SHP77 (cell line): ENCODE data around the gene HOXB5.

Source experiments
- DNase-seq, 2 experiments: peaks; one replicate each; lab custom pipeline; 2025; lab: John Stamatoyannopoulos, UW

Gene HOXB5

GRCh38 chr17:48593126-48593829 lies at the start of gene HOXB5:
TSS of gene HOXB5 (minus strand) at chr17:48593779. CDS start at chr17:48593682, 97 bp downstream.
- peak; percentile 75 to 77 for DNase-seq

- no peak for DNase-seq
Measured at GRCh38 chr17:48642843-48643696, 49.5 kb upstream of the HOXB5 start.

GRCh38 chr17:48642059-48642842 lies 48.7 kb upstream of the HOXB5 start:
- no peak for DNase-seq

GRCh38 chr17:48641541-48642058 lies 48.0 kb upstream of the HOXB5 start:
- DNase-seq = no peak

DNA sequence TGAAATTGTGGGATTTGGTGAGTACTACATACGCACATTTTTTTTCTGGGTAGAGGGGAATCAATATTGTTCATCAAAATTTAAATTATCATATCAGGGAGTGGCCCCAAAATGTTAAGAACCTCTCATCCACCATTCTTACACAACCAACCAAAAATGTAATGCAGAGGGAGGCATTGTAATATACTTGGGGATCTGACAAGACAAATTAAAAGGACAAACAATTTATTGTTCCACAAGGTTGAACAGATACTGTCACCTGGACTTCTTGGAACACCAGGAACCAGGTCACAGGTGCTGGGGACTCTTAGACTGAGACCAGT lies 47.2 kb upstream of the HOXB5 start:
- DNase-seq = no peak

DNA sequence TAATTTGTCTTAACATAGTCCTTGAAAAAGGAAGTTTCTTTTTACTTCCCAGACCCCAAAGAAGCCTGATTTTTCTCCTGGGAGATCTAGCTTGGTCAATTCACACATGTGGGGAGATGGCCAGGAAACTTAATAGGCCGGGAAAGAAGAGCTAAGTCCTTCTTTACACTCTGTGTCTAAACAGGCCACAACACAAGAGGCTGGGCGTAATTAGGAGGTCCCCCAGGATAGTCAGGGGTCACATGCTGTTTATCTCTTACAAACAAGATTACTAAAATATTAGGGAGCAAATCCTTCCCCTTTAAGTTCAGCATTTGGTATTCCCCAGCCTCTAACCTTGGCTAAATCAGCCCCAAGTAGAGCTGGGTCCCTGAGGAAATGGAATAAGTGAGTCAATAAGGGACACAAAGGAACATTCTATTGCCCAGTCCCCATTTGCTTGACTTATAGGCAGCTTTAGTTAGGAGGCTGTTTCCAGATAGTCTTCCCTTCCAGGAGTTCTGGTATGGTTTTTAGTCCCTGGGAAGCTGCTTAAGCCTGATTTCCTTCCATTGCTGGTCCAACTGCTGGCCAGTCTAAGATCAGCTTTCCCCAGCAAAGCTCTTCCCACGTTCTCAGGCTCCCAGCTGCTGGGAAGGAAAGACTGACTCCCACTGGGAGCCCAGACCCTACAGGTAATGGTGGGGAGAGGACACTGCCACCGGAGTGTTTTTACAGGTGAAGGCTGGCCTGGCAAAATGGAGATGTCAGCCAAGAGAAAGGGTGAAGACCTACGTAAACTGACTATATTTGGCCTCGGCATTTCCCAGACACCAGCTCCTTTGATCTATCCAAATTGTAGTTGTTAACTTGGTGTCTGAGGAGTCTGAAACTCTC lies 46.6 kb upstream of the HOXB5 start:
- no peak for DNase-seq

GRCh38 chr17:48639136-48639535 lies 45.6 kb upstream of the HOXB5 start:
- DNase-seq = no peak

DNA sequence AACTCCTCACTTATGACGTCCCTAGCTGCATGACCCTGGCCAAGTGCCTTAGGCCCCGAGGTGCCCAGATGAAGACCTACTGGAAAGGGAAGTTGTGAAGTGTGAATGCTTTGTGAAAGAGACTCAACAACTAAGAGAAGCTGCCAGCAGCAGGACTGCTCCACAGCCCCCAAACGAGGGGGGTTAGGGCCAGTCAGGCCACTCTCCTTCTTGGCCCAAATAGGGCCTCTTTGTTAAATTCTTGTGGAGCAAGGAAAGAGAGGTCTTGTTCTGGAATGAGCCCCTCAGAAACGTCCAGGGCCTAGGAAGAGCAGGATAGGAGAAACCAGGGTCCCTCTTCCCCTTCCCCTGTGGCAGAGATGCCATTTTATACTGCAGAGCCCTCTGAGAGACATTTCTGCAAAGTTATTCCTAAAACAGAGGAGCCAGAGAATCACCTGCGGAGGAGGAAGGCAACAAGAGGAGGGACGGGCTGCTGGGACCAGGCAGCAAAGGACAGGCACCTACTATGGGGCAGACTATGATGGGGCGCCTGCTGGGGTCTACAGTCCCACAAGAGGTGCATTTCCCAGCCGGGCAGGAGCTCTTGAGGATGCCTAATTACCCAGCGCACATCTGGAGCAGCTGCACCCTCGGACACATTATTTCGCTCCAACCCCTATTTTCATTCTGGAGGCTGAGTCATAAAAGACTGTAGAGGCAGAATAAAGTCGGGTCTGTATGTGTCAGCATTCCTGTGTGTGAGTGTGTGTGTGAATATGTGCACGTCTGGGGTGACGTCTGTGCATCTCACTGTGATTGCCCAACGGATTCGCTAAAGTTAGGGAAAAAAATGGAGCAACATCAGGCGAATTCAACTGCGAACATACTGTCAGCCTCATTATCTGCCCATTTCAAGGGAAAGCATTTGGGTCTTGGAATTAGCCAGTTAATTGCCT lies 44.0 kb upstream of the HOXB5 start:
- no peak for DNase-seq

DNA sequence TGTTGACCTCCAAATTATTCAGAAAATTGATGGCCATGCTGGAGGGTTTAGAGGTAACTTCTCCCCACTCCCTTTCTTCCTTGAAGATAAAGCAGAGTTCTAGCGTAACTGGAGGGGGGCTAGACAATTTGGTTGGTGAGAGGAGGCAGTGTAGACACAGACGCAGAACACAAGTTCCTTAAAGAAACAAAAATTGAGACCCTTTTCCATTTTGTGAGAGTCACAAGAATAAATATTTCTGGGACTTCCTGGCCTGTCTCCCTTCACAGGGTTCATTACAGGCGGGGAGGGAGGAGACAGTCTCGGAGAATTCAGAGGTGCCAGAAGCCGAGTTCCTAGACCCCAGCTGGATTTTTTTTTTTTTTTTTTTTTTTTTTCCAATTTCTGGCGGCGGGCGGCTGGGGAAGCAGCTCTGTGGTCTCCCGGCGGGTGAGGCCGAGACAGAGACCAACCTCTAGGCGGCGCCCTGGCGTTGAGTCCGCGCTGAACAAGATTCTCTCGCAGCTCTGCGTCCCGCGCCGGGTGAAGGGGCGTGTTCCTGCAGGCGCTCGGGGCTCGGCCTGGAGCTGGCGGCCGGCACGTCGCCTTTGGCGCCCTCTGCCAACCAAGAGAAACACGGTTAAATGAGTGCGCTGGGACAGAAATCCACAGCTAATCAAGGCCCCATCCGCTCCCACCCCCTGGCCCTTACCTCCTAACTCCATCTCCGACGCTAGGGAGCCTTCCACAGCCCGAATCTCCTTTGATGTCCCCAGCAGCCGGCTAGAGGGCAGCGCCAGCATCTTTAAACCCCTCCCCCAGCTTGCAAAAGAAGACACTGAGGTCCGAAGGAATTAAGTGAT lies 42.8 kb upstream of the HOXB5 start:
- peak; percentile 73 to 76 for DNase-seq

- DNase-seq = no peak
Measured at GRCh38 chr17:48634493-48635208, 41.1 kb upstream of the HOXB5 start.

GRCh38 chr17:48633266-48633677 lies 39.7 kb upstream of the HOXB5 start:
- DNase-seq = no peak

- DNase-seq = no peak
Measured at GRCh38 chr17:48632579-48633265, 39.1 kb upstream of the HOXB5 start.

DNA sequence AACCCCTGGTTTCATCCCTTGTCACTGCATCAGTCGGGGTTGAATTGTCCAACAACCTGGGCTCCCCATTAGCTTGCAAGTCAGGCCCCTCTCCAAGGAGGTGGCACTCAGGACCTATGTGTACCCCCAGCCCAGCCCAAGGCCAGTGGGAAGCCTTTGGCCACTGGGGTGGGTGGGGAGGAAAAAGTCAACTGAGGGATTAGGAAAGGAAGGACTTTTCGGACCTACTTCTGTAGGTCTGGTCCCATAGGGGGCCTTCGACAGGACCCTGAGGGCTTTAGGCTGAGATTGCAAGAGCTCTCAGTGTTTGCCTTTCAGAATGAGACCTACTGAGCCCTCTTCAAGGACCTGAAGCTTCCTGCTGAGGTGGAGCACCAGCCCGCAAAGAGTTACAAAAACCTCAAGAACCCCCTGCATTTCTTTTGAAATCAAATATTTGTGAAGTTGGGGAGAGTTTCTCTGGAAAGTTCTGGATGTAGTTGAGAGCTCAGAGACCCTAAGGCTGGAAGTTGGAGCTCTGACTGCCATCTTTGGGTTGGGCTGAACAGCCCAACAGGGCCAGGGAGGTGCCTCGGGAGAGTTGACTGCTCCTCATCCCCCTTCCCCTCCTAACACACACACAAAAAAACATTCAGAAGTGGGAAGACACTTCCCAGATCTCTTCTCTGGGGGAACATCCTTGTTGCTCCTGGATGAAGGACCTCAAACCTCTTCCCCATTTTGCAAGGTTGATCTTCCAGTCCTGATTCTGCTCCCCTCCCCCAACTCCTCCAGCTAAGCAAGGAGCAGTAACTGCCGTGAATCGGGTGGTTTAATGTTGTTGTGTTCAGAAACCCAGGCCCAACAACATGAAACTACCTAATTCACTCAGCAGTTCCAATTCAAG lies 38.4 kb upstream of the HOXB5 start:
- no peak for DNase-seq

DNA sequence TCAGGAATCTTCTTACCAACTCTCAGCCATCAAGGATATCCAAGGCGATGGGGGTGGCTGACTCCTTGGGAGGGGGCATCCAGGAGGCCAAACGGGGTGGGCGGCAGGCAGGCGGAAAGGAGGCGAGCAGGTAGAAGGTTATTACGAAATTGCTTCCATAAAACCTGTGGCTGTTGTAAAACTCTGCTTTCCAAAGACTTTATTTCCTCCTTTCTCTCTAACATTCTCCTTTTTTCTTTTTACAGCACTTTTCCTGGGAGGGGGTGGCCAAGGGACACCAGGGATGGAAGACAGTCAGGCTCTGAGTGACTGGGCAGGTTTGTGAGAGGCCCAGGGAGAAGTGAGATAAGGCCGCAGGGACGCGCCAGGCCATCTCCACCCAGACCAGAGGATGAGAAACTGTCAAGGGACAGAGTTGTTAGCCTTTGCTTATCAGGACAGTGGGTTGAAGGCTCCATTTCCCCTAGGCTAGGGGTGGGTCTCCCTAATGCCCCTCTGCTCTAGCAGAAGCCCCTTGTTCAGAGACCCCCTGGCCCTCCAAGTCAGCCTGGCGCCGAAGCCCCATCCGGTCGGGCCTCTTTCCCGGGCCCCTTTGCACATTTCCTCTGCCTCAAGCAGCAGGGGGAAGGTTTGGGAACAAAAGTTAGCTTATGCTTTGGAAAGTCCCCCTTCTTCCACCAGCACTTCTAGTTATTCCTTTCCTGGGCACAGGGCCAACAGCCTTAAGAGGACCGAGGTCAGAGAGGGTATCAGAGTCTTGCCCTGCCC lies 37.5 kb upstream of the HOXB5 start:
- DNase-seq = no peak

DNA sequence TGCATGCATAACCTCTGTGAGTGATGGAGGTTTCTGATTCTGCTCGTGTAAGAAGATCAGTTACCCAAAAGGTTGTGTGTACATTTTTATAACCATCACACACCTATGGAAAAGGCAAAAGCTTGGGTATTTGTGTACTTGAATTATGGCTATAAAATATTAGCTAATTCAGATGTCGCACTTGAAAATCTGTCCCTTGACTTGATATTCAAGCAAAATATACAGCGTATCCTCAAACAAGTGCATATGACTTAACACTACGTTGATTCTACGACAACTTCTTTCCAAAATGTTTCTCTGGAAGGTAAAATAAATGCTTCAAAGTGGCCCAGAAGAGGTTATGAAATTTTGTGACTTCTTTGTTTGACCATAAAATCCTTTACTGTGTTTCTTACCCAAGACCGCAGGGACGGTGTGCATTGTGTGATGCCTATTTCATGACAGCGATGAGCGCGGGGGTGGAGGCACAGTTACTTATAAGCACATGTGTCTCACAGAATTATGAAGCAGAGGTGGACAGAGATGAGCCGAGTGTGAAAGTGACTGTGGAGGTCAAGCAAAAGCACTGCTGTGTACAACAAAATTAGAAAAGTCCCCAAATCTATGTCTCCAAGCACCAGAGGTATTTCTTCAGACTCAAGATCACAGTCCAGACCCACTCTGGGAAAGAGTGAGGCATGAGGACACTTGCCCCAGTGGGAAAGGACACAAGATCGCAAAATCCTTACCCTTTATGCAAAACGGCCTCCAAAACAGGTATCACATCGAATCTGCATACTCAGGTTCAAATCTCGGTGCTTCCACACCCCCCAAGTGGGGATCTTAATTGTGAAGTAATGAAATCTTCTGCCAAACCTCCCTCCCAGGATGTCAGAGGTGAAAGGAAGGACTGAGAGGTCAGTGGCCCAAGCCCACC lies 36.7 kb upstream of the HOXB5 start:
- DNase-seq = no peak
